Body of pancreas (tissue), 4 donors: ENCODE data around the gene RAVER1. TPM values are rescaled to one million over a fixed set of nuclear protein-coding genes. Genes with fewer than 3 reads are reported as not detected.
A peak's percentile ranks its signal among the peaks of the same experiment; 100 is the strongest.

Source experiments
- ATAC-seq: fragments of 150-250 bp; one replicate; pipeline ENCODE4 v1.9.1; 2016
- DNase-seq, 4 donors: peaks; one replicate each; pipeline ENCODE4 v3.0.0-alpha.2; 2019
- H3K27ac ChIP-seq, 4 donors: fragments of 200-600 bp; sonication (generic); 1 replicate in 3 of 4; 2 replicates in 1 of 4; pipeline versions ENCODE4 v1.5.1 to v1.6.1; 2016 to 2019; ENCODE audit warnings: mild to moderate bottlenecking in 1 of 4, mixed read lengths in 1 of 4, moderate library complexity in 1 of 4
- H3K27me3 ChIP-seq, 2 donors: fragments of 200-600 bp; sonication (generic); one replicate each; pipeline ENCODE4 v1.6.0; 2016; ENCODE audit warnings: mild to moderate bottlenecking in 1 of 2
- H3K36me3 ChIP-seq, 2 donors: fragments of 200-600 bp; sonication (generic); replicated peaks in 1 of 2; 2 replicates each; pipeline ENCODE4 v1.5.1; 2016; ENCODE audit warnings: low read depth in 2 of 2; ENCODE audit not compliant: insufficient read depth in 1 of 2
- H3K4me1 ChIP-seq: fragments of 200-600 bp; sonication (generic); one replicate; pipeline ENCODE4 v1.6.0; 2016
- H3K4me3 ChIP-seq, 2 donors: fragments of 200-600 bp; sonication (generic); 1 replicate in 1 of 2; 2 replicates in 1 of 2; pipeline ENCODE4 v1.5.1; 2016 to 2019
- H3K9me3 ChIP-seq, 3 donors: fragments of 200-600 bp; sonication (generic); 1 replicate in 2 of 3; 2 replicates in 1 of 3; pipeline ENCODE4 v1.5.1; 2016
- CTCF ChIP-seq, 7 experiments: fragments of 450-650 bp in 4 of 7; fragments of 200-600 bp in 3 of 7; sonication (generic) in 3 of 7; IDR thresholded peaks; one replicate each; pipeline ENCODE4 v1.5.1; 2016 to 2019; ENCODE audit warnings: antibody characterized with exemption in 7 of 7
- POLR2A ChIP-seq, 3 donors: fragments of 450-650 bp; IDR thresholded peaks; one replicate each; pipeline ENCODE4 v1.6.1; 2016; ENCODE audit warnings: antibody characterized with exemption in 3 of 3, mild to moderate bottlenecking in 2 of 3
- WGBS, 2 donors: methylation state at CpG; one replicate each; pipeline ENCODE4 v1.1.5; 2017; 5-methylcytosine and 5-hydroxymethylcytosine counted together
- intact Hi-C: fragments of 100-400 bp; cut with DNase I; formaldehyde crosslinking; loops from one replicate; pipeline ENCODE4 v1.15.1; 2023
- total RNA-seq, 2 donors: library from RNA; depleted of rRNA; stranded (reverse); fragments of >200 nt; gene quantifications; one replicate each; pipeline ENCODE4 v1.1.0, GENCODE V29; 2016

RAVER1 gene
- total RNA-seq, 2 donors from 2014 or later = 9.9 to 30.7 TPM

GRCh38 chr19:10289836-10290356 lies 43.4 kb downstream of the RAVER1 start, which contains the start of gene ICAM5:
Gene ICAM5, plus strand, starts transcription at chr19:10289952. Its CDS starts 92 bp downstream, at chr19:10290044.
- intact Hi-C loops = no loop called here
- DNase-seq (no peak), ATAC-seq (no peak)
- Histone ChIP-seq H3K9me3 (no peaks in the 10 kb centered on the region), H3K27me3 (peaks cover 0 to 63% of the 10 kb centered on the region in 2 donors), H3K4me1 (peaks cover 63% of the 10 kb centered on the region), H3K4me3 (no peak within 1 kb of the TSS), H3K36me3 (peaks cover 0 to 2% of the 10 kb centered on the region in 2 donors), H3K27ac (no peak within 1 kb of the TSS)
- no peak for TF ChIP-seq CTCF (IDR thresholded peaks at IDR 0.05)
- no peak for TF ChIP-seq POLR2A (IDR thresholded peaks at IDR 0.05)
- WGBS, 2 donors = 0 to 2% methylated on average over 7 to 23 of the region's 45 CpGs

GRCh38 chr19:10289167-10289835 lies 44.0 kb downstream of the RAVER1 start:
- peaks cover 0 to 57% of the 10 kb centered on the region in 2 donors for H3K27me3 ChIP-seq
- ATAC-seq = no peak
- H3K9me3 ChIP-seq = no peaks in the 10 kb centered on the region
- 0 to 1% methylated on average over 7 to 41 of the region's 50 CpGs for WGBS, 2 donors
- intact Hi-C loops = no loop called here
- no peak for DNase-seq
- H3K4me1 ChIP-seq = peaks cover 62% of the 10 kb centered on the region
- no peak overlapping the region for H3K27ac ChIP-seq
- peaks cover 0 to 2% of the 10 kb centered on the region in 2 donors for H3K36me3 ChIP-seq
- TF ChIP-seq CTCF (IDR thresholded peaks at IDR 0.05) = no peak
- TF ChIP-seq POLR2A (IDR thresholded peaks at IDR 0.05) = no peak
- H3K4me3 ChIP-seq = no peak overlapping the region

GRCh38 chr19:10288662-10289166 lies 44.6 kb downstream of the RAVER1 start:
- H3K27me3 ChIP-seq = peaks cover 0 to 52% of the 10 kb centered on the region in 2 donors

GRCh38 chr19:10286803-10287737 lies 46.3 kb downstream of the RAVER1 start, which contains the start of gene ICAM4:
Gene ICAM4, plus strand, starts transcription at chr19:10286955. Its CDS starts 58 bp downstream, at chr19:10287013.
- ATAC-seq (peak; percentile 19), DNase-seq (peak in 3 of 4 donors; percentile 42 to 63 (median 48))
- intact Hi-C loops = no loop called here
- 3 to 12% methylated on average over 8 to 59 of the region's 59 CpGs for WGBS, 2 donors
- Histone ChIP-seq H3K9me3 (no peaks in the 10 kb centered on the region), H3K27ac (peak within 1 kb of the TSS in 1 of 4 donors; percentile 23), H3K4me3 (no peak within 1 kb of the TSS), H3K4me1 (peaks cover 52% of the 10 kb centered on the region), H3K27me3 (peaks cover 0 to 36% of the 10 kb centered on the region in 2 donors), H3K36me3 (peaks cover 0 to 5% of the 10 kb centered on the region in 2 donors)
- no peak for TF ChIP-seq CTCF (IDR thresholded peaks at IDR 0.05)
- peak in 1 of 3 donors; percentile 11 for TF ChIP-seq POLR2A (IDR thresholded peaks at IDR 0.05)

More at GRCh38 chr19:10288662-10289166, 44.6 kb downstream of the RAVER1 start:
- WGBS, 2 donors = 3 to 5% methylated on average over 16 to 23 of the region's 23 CpGs
- no peak for ATAC-seq
- H3K27ac ChIP-seq = no peak overlapping the region
- intact Hi-C loops = no loop called here
- H3K9me3 ChIP-seq = no peaks in the 10 kb centered on the region
- TF ChIP-seq CTCF (IDR thresholded peaks at IDR 0.05) = no peak
- TF ChIP-seq POLR2A (IDR thresholded peaks at IDR 0.05) = no peak
- no peak for DNase-seq
- H3K36me3 ChIP-seq = peaks cover 0 to 5% of the 10 kb centered on the region in 2 donors
- H3K4me3 ChIP-seq = no peak overlapping the region
- peaks cover 62% of the 10 kb centered on the region for H3K4me1 ChIP-seq
